DOHH2 (cell line): ENCODE data around the gene CORO1C.

Experiments
- H3F3A ChIP-seq: fragments of 200-600 bp; sonication (generic), shearing (Covaris generic); 2 replicates; pipeline ENCODE4 v1.6.0; 2016; ENCODE audit warnings: antibody characterized with exemption, mild to moderate bottlenecking; ENCODE audit not compliant: control insufficient read depth, insufficient read depth
- H3K27ac ChIP-seq: fragments of 200-600 bp; sonication (generic); 2 replicates; pipeline ENCODE4 v1.5.1; 2014; ENCODE audit warnings: low read depth, mild to moderate bottlenecking, low read length, moderate library complexity
- H3K27me3 ChIP-seq: fragments of 200-600 bp; sonication (generic); 2 replicates; pipeline ENCODE4 v1.6.1; 2014; ENCODE audit warnings: mild to moderate bottlenecking, low read length, mixed read lengths; ENCODE audit not compliant: control insufficient read depth
- H3K36me3 ChIP-seq: fragments of 200-600 bp; sonication (generic); 2 replicates; pipeline ENCODE4 v1.6.1; 2014; ENCODE audit warnings: mild to moderate bottlenecking, low read length, moderate library complexity, mixed read lengths; ENCODE audit not compliant: control insufficient read depth
- H3K4me1 ChIP-seq: fragments of 200-600 bp; sonication (generic); 2 replicates; pipeline ENCODE4 v1.6.1; 2014; ENCODE audit warnings: mild to moderate bottlenecking, low read length, mixed read lengths; ENCODE audit not compliant: control insufficient read depth
- H3K4me2 ChIP-seq: fragments of 200-600 bp; sonication (generic); 2 replicates; pipeline ENCODE4 v1.6.0; 2014; ENCODE audit warnings: mild to moderate bottlenecking, low read length, moderate library complexity
- H3K4me3 ChIP-seq: fragments of 200-600 bp; sonication (generic); 2 replicates; pipeline ENCODE4 v1.5.1; 2014; ENCODE audit warnings: mild to moderate bottlenecking, low read length, mixed read lengths
- H3K79me2 ChIP-seq: fragments of 200-600 bp; sonication (generic); 2 replicates; pipeline ENCODE4 v1.6.1; 2014; ENCODE audit warnings: mild to moderate bottlenecking, low read length, mixed read lengths; ENCODE audit not compliant: control insufficient read depth
- H3K9me2 ChIP-seq: fragments of 200-600 bp; sonication (generic); replicated peaks from 2 replicates; pipeline ENCODE4 v1.6.1; 2014; ENCODE audit warnings: mild to moderate bottlenecking, low read length, mixed read lengths; ENCODE audit not compliant: control insufficient read depth
- H3K9me3 ChIP-seq: fragments of 200-600 bp; sonication (generic); 2 replicates; pipeline ENCODE4 v1.6.1; 2014; ENCODE audit warnings: antibody characterized with exemption, low read length, mixed read lengths; ENCODE audit not compliant: control insufficient read depth, insufficient read depth
- H4K20me1 ChIP-seq: fragments of 200-600 bp; sonication (generic); 2 replicates; pipeline ENCODE4 v1.6.0; 2014; ENCODE audit warnings: low read depth, mild to moderate bottlenecking, antibody characterized with exemption, low read length, moderate library complexity; ENCODE audit not compliant: control insufficient read depth, insufficient read depth
- EZH2phosphoT487 ChIP-seq: fragments of 200-600 bp; sonication (generic); IDR thresholded peaks from 2 replicates; pipeline ENCODE4 v1.6.1; 2017; ENCODE audit warnings: borderline replicate concordance, mild to moderate bottlenecking, antibody characterized with exemption, low read length, moderate library complexity, mixed read lengths
- TF ChIP-seq, protein P1 (sequence below): fragments of 200-600 bp; sonication (generic); IDR thresholded peaks from one replicate; pipeline ENCODE4 v1.5.1; 2014; ENCODE audit warnings: antibody characterized with exemption, mild to moderate bottlenecking, low read depth, low read length; ENCODE audit not compliant: poor library complexity, severe bottlenecking

Gene CORO1C

GRCh38 chr12:108607981-108608600 lies 123.2 kb downstream of the CORO1C start:
- no peaks in the 10 kb centered on the region for H3K9me3 ChIP-seq
- H3K4me1 ChIP-seq, result peaks cover 17% of the 10 kb centered on the region
- no peak overlapping the region for H3K4me3 ChIP-seq
- H4K20me1 ChIP-seq, result no peaks in the 10 kb centered on the region
- TF ChIP-seq, protein P1, sequence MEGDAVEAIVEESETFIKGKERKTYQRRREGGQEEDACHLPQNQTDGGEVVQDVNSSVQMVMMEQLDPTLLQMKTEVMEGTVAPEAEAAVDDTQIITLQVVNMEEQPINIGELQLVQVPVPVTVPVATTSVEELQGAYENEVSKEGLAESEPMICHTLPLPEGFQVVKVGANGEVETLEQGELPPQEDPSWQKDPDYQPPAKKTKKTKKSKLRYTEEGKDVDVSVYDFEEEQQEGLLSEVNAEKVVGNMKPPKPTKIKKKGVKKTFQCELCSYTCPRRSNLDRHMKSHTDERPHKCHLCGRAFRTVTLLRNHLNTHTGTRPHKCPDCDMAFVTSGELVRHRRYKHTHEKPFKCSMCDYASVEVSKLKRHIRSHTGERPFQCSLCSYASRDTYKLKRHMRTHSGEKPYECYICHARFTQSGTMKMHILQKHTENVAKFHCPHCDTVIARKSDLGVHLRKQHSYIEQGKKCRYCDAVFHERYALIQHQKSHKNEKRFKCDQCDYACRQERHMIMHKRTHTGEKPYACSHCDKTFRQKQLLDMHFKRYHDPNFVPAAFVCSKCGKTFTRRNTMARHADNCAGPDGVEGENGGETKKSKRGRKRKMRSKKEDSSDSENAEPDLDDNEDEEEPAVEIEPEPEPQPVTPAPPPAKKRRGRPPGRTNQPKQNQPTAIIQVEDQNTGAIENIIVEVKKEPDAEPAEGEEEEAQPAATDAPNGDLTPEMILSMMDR, result no peak
- TF ChIP-seq EZH2phosphoT487, result no peak
- peaks cover 2% of the 10 kb centered on the region; the same call in 1 of the 2 replicates for H3F3A ChIP-seq
- no peaks in the 10 kb centered on the region for H3K9me2 ChIP-seq
- H3K79me2 ChIP-seq, result no peaks in the 10 kb centered on the region
- no peaks in the 10 kb centered on the region for H3K36me3 ChIP-seq
- H3K27ac ChIP-seq, result no peak overlapping the region
- H3K27me3 ChIP-seq, result peaks cover 30% of the 10 kb centered on the region
- no peak overlapping the region for H3K4me2 ChIP-seq

- peaks cover 18% of the 10 kb centered on the region for H3K27me3 ChIP-seq
- H4K20me1 ChIP-seq, result no peaks in the 10 kb centered on the region
- no peaks in the 10 kb centered on the region for H3K79me2 ChIP-seq
- H3K9me3 ChIP-seq, result no peaks in the 10 kb centered on the region
- H3K4me2 ChIP-seq, result no peak overlapping the region
- no peak overlapping the region for H3K27ac ChIP-seq
- H3K4me1 ChIP-seq, result peaks cover 6% of the 10 kb centered on the region; the same call in 1 of the 2 replicates
- no peaks in the 10 kb centered on the region for H3K36me3 ChIP-seq
- no peaks in the 10 kb centered on the region for H3K9me2 ChIP-seq
- TF ChIP-seq, protein P1, result no peak
- no peak for TF ChIP-seq EZH2phosphoT487
- H3K4me3 ChIP-seq, result no peak overlapping the region
- H3F3A ChIP-seq, result peaks cover 2% of the 10 kb centered on the region; the same call in 1 of the 2 replicates
Observed at GRCh38 chr12:108606492-108606891, 124.8 kb downstream of the CORO1C start.

GRCh38 chr12:108605690-108606406 lies 125.5 kb downstream of the CORO1C start:
- no peak overlapping the region for H3K27ac ChIP-seq
- peaks cover 6% of the 10 kb centered on the region; the same call in 1 of the 2 replicates for H3K4me1 ChIP-seq

More at GRCh38 chr12:108605690-108606406, 125.5 kb downstream of the CORO1C start:
- no peak overlapping the region for H3K4me3 ChIP-seq
- no peaks in the 10 kb centered on the region for H3K79me2 ChIP-seq
- H3K27me3 ChIP-seq, result peaks cover 14% of the 10 kb centered on the region
- no peak overlapping the region for H3K4me2 ChIP-seq
- no peaks in the 10 kb centered on the region for H3K36me3 ChIP-seq
- TF ChIP-seq EZH2phosphoT487, result no peak
- TF ChIP-seq, protein P1, result no peak
- H3K9me3 ChIP-seq, result no peaks in the 10 kb centered on the region
- peaks cover 2% of the 10 kb centered on the region; the same call in 1 of the 2 replicates for H3F3A ChIP-seq
- no peaks in the 10 kb centered on the region for H4K20me1 ChIP-seq
- no peaks in the 10 kb centered on the region for H3K9me2 ChIP-seq
